ENCODE data around the gene RYR2. TPM values are rescaled to one million over a fixed set of nuclear protein-coding genes. Genes with fewer than 3 reads are reported as not detected.

Gene RYR2
- total RNA-seq, 1 experiment from 2014 or later, result 3.4 TPM

GRCh38 chr1:237071641-237072420 is 29.8 kb downstream of the RYR2 start:
- no peak overlapping the region for H3K18ac ChIP-seq (ENCODE audit: insufficient read length, low read depth, low read length)
- Mint-ChIP-seq H3K27ac (no peak overlapping the region), H3K4me3 (no peak overlapping the region), H3K27me3 (ENCODE audit: low read depth) (no peaks in the 10 kb centered on the region; the same call in 1 of the 2 replicates), H3K9me3 (peaks cover 6 to 8% of the 10 kb centered on the region in 2 experiments), H3K36me3 (ENCODE audit: insufficient read depth in 1 of 3, low read depth in 3 of 3) (peaks cover 0 to 16% (median 0%) of the 10 kb centered on the region in 3 experiments; a peak in 5 of 7 replicates), H3K4me1 (peaks cover 16 to 17% of the 10 kb centered on the region in 2 experiments)
- peaks cover 3% of the 10 kb centered on the region; the same call in 1 of the 2 replicates for H3K79me2 ChIP-seq (ENCODE audit: insufficient read depth, low read length)
- DNase-seq, result no peak
- H2AFZ ChIP-seq (ENCODE audit: low read length), result no peak overlapping the region
- no peaks in the 10 kb centered on the region for H3K9me3 ChIP-seq (ENCODE audit: control insufficient read depth, low read depth, low read length)
- H3K9ac ChIP-seq (ENCODE audit: extremely low read depth, insufficient read length, low read length), result no peak overlapping the region
- no peak overlapping the region for H4K8ac ChIP-seq (replicated peaks; ENCODE audit: insufficient read length, low read depth, low read length)
- H2BK20ac ChIP-seq (ENCODE audit: low read depth, low read length, poor library complexity, severe bottlenecking), result no peak overlapping the region
- no peak overlapping the region for H3K23ac ChIP-seq (ENCODE audit: insufficient read length, low read depth, low read length)
- H2BK5ac ChIP-seq (ENCODE audit: insufficient read length, low read length), result no peak overlapping the region
- TF ChIP-seq, protein P1, sequence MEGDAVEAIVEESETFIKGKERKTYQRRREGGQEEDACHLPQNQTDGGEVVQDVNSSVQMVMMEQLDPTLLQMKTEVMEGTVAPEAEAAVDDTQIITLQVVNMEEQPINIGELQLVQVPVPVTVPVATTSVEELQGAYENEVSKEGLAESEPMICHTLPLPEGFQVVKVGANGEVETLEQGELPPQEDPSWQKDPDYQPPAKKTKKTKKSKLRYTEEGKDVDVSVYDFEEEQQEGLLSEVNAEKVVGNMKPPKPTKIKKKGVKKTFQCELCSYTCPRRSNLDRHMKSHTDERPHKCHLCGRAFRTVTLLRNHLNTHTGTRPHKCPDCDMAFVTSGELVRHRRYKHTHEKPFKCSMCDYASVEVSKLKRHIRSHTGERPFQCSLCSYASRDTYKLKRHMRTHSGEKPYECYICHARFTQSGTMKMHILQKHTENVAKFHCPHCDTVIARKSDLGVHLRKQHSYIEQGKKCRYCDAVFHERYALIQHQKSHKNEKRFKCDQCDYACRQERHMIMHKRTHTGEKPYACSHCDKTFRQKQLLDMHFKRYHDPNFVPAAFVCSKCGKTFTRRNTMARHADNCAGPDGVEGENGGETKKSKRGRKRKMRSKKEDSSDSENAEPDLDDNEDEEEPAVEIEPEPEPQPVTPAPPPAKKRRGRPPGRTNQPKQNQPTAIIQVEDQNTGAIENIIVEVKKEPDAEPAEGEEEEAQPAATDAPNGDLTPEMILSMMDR (conservative IDR thresholded peaks at IDR 0.05), result no peak
- no peaks in the 10 kb centered on the region for H3K79me1 ChIP-seq (ENCODE audit: insufficient read depth, low read depth, low read length, poor library complexity, severe bottlenecking)
- no CpG with 5 or more reads among the region's 25 CpGs for WGBS (ENCODE audit: extremely low coverage, insufficient read length, low lambda C conversion rate)
- no peak overlapping the region for H4K91ac ChIP-seq (ENCODE audit: insufficient read length, low read depth, low read length)
- no peak overlapping the region for H3T11ph ChIP-seq (ENCODE audit: low read length)
- peaks cover 4% of the 10 kb centered on the region; the same call in 1 of the 2 replicates for H3K4me1 ChIP-seq (ENCODE audit: insufficient read depth, low read length)
- H3K27ac ChIP-seq (ENCODE audit: insufficient read length, low read depth, low read length), result no peak overlapping the region
- no peak overlapping the region for H3K4me2 ChIP-seq (ENCODE audit: insufficient read depth, insufficient read length, low read length)
- no peaks in the 10 kb centered on the region for H3K23me2 ChIP-seq (ENCODE audit: insufficient read length, low read depth, low read length, poor library complexity, severe bottlenecking)
- no peak overlapping the region for H2AK5ac ChIP-seq (ENCODE audit: insufficient read length, low read length)
- H4K20me1 ChIP-seq (ENCODE audit: control insufficient read depth, insufficient read depth, insufficient read length), result no peaks in the 10 kb centered on the region
- no peak overlapping the region for H3K14ac ChIP-seq (ENCODE audit: insufficient read depth, low read length)
- H3K4ac ChIP-seq (ENCODE audit: low read depth, low read length), result no peak overlapping the region
- no peak overlapping the region for H4K5ac ChIP-seq (ENCODE audit: insufficient read length, low read depth, low read length)
- H3K27me3 ChIP-seq (ENCODE audit: insufficient read depth, low read length), result no peaks in the 10 kb centered on the region
- H3K56ac ChIP-seq (ENCODE audit: insufficient read length, low read depth, low read length), result no peak overlapping the region
- H2BK15ac ChIP-seq (ENCODE audit: low read depth, low read length), result no peak overlapping the region
- no peak overlapping the region for H2BK12ac ChIP-seq (ENCODE audit: insufficient read length, low read depth, low read length)
- H2BK120ac ChIP-seq (ENCODE audit: low read depth, low read length, poor library complexity, severe bottlenecking), result no peak overlapping the region
